Activated gamma-delta T cell treated with Interleukin-2 at 50 U/mL for 16 hours (primary cell): Measurements from ENCODE around the gene NOS3.
"Not testable (repeated sequence)": the region's sequence is repeated elsewhere in the genome, so short reads cannot be mapped to it uniquely, and the experiment has no call there.

Experiments used
- DNase-seq: peaks from one replicate; pipeline ENCODE4 v3.0.0-alpha.2; 2020

The NOS3 gene

DNA sequence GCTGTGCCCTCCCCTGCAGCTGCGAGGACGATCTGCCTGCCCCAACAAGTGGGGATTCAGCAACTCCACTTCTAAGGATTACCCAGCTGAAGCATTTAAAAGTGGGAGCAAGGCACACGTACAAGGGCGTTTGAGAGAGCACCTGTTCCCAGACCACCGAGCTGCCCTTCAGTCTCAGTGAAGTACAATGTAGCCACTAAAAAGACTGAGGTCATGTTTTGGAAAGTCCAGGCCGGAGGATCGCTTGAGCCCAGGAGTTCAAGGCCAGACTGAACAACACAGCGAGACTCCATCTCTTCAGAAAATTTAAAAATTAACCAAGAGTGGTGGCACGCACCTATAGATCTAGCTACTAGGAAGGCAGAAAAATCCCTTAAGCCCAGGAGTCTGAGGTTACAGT is 14.7 kb downstream of the NOS3 start:
- DNase-seq = no peak

DNA sequence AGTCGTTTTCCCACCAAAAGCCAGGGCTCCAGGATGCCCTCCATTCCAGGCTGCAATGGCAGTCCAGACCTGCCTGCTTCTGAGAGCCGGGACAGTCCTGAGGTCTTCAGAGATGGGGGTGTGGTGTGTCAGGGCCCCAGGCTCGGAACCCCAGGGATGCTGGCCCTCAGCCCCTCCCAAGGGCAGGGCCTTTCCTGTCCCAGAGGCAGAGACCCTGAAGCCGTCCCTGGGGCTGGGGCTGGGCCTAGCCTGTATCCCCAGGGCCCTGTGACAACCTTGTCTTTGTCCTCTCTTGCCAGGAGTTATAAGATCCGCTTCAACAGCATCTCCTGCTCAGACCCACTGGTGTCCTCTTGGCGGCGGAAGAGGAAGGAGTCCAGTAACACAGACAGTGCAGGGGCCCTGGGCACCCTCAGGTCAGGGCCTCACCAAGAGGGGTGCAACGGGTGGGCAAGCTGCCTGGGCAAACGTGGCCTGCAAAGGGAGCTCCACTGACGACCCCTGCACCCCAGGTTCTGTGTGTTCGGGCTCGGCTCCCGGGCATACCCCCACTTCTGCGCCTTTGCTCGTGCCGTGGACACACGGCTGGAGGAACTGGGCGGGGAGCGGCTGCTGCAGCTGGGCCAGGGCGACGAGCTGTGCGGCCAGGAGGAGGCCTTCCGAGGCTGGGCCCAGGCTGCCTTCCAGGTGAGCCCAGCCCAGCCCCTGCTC is 15.9 kb downstream of the NOS3 start:
- no peak for DNase-seq

GRCh38 chr7:151007469-151007898 is 16.7 kb downstream of the NOS3 start:
- DNase-seq = no peak

DNA sequence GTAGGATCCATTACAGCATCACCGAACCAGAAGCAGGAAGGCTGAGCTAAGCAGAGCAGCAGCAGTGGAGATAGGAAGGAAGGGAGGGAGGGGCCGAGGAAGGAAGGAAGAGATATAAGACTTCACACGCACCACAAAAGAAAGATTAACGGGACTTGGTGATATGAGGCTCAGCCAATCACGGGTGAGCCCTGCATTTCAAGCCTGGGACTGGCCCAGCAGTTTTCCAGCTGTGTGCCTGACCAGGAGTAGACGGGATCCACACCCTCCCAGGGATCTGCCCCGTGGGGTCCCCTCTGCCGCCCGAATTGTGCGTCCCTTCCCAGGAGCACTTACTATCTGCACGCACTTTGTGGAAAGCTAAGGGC is 17.3 kb downstream of the NOS3 start:
- DNase-seq = no peak

GRCh38 chr7:151008511-151009323 is 17.9 kb downstream of the NOS3 start:
- peak; percentile 74 for DNase-seq

GRCh38 chr7:151009327-151010036 is 18.7 kb downstream of the NOS3 start:
- no peak for DNase-seq

DNA sequence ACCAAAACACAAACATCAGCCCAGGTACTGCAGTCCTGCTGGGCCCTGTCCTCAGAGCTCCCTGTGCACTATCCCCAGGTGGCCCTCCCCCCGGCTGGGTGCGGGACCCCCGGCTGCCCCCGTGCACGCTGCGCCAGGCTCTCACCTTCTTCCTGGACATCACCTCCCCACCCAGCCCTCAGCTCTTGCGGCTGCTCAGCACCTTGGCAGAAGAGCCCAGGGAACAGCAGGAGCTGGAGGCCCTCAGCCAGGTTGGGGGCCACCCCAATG is 19.2 kb downstream of the NOS3 start:
- no peak for DNase-seq

DNA sequence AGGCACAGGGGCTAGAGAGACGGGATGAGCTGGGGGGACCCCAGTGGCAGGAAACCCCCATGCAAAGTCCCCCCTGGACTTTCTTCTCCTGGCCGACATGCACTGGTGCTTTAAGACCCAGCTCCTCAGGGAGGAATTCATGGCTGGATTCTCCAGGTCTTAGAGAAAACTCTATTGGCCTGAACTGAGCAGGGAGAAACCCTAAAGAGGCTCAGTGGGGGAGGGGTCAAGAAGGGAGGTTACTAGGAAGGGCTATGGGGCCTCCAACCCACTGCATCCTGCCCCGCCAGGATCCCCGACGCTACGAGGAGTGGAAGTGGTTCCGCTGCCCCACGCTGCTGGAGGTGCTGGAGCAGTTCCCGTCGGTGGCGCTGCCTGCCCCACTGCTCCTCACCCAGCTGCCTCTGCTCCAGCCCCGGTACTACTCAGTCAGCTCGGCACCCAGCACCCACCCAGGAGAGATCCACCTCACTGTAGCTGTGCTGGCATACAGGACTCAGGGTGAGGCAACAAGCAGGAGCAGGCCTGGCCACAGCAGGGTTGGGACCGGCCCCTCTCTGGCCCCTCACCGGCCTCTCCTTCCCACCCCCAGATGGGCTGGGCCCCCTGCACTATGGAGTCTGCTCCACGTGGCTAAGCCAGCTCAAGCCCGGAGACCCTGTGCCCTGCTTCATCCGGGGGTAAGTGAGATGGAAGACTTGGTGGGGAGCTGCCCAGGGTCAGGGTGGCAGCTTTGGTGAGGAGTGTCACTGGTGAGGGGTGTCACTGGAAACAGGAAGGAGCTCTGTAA is 19.7 kb downstream of the NOS3 start:
- DNase-seq = no peak

DNA sequence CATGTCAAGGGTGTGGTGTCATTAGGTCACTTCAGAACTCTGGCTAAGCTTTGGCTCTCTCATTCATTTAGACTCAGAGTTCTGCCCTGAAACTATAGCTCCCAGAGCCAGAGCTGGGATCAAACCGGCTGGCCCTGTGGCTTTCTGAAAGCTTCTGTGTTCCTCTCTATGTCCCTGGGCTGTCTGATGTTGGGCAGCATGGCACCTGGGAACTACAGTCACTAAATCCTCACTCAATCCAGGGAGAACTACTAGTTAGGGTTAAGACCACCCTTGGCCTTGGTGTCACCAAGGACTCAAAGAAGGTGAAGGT is 20.2 kb downstream of the NOS3 start:
- DNase-seq = no peak

DNA sequence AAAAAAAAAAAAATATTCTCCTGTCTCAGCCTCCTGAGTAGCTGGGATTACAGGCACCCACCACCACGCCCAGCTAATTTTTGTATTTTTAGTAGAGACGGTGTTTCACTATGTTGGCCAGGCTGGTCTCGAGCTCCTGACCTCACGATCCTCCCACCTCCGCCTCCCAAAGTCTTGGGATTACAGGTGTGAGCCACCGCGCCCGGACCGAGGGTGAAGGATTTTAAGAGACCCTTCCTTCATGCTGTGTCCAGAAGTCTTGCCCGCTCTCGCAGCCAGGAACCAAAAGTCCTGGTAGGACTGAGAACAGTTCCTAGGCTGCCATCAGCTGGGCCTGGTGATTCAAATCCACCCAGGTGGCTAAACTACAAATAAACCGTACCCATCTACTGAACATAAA is 20.8 kb downstream of the NOS3 start:
- not testable (repeated sequence) for DNase-seq

- no peak for DNase-seq
Measured at GRCh38 chr7:151012031-151012692, 21.3 kb downstream of the NOS3 start.

DNA sequence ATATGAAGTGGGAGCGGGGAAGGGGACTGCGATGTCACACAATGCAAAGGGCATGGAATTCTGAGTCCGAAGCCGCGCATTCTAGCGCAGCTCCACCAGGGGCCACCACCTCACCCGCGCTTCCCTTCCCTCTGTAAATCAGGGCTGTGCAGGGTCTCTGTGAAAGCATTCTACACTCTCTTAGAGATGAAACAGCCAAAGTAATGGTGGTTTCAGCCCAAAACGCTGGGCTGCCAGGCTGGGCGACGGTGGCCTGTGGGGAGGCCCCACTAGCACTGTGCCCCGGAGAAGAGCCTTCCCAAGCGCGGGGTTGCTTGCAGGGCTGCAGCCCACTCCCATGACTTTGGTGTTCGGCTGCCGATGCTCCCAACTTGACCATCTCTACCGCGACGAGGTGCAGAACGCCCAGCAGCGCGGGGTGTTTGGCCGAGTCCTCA is 22.1 kb downstream of the NOS3 start:
- DNase-seq = no peak

GRCh38 chr7:151013356-151013732 is 22.5 kb downstream of the NOS3 start:
- no peak for DNase-seq

GRCh38 chr7:151013733-151014497 is 23.1 kb downstream of the NOS3 start:
- DNase-seq = peak; percentile 82

GRCh38 chr7:151014950-151015349 is 24.1 kb downstream of the NOS3 start:
- DNase-seq = no peak

GRCh38 chr7:151015967-151016366 is 25.1 kb downstream of the NOS3 start:
- DNase-seq = no peak

DNA sequence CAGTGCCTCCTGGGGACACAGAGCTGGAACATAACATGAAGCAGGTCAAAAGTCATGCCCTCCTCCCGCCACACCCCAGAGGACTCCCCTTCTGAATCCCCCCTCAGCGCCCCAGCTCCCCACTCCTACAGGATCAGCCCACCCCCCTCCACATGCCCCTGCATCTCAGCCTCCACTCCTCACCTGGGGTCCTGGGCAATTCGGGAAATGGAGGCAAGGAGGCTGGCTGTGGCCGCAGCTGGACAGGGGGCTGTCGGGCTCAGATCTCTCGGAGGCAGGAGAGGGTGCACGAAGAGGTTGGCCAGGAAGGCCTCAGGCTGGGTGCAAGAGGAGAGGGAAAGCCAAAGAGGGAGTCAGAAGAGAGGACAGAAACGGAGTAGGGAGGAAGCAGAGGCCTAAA is 25.7 kb downstream of the NOS3 start:
- DNase-seq = no peak

- no peak for DNase-seq
Measured at GRCh38 chr7:151016942-151017341, 26.1 kb downstream of the NOS3 start.

GRCh38 chr7:151017370-151017952 is 26.6 kb downstream of the NOS3 start:
- no peak for DNase-seq

GRCh38 chr7:151017953-151018420 is 27.2 kb downstream of the NOS3 start:
- DNase-seq = peak; percentile 81

DNA sequence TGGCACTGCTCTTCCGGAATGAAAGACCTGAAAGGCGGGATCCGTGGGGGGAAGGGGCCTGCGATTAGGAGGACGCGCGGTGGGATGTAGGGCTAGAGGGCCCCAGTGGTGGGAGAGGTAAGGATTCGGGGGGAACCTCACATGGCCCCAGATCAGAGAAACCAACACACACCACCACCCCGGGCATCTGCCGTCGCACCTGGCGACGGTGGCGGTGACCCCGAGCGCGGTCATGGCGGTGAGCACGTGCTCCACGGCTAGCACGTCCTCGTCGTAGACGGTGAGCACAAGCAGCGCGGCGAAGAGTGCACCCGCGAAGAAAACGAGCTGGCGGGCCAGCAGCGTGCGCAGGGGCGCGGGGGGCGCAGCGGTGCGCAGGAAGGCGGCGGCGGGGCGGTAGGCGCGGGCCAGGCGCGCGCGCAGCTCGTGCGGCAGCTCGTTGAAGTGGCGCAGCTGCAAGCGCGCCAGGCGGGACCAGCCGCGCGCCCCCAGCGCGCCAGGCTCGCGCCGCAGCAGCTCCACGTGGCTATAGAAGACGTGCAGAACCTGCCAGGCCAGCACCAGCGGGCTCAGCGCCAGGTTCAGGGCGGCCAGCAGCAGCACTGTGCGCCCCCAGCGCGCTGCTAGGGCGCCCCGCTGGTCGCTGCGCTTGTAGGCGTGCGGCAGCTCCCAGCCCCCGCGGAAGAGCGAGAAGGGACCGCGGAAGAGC is 27.8 kb downstream of the NOS3 start:
- no peak for DNase-seq
